Brain microvascular endothelial cell (primary cell): ENCODE data around the gene FILIP1.

Experiments
- DNase-seq: peaks from one replicate; pipeline ENCODE4 v3.0.0-alpha.2; 2020
- H3K27ac ChIP-seq: fragments of 250-450 bp; sonication (Bioruptor Pico); 2 replicates; pipeline ENCODE4 v1.5.1; 2020; ENCODE audit warnings: mild to moderate bottlenecking, moderate library complexity
- H3K27me3 ChIP-seq: fragments of 250-450 bp; sonication (Bioruptor Pico); replicated peaks from 2 replicates; pipeline ENCODE4 v1.5.1; 2020; ENCODE audit warnings: mild to moderate bottlenecking
- H3K36me3 ChIP-seq: fragments of 250-450 bp; sonication (Bioruptor Pico); replicated peaks from 2 replicates; pipeline ENCODE4 v1.5.1; 2020; ENCODE audit warnings: mild to moderate bottlenecking
- H3K4me3 ChIP-seq: 2 replicates; pipeline ENCODE4 v1.5.1; 2011; ENCODE audit warnings: low read depth, mild to moderate bottlenecking, control low read depth, low read length, moderate library complexity
- in situ Hi-C: cut with HindIII; loops from 2 replicates; pipeline ENCODE4 v1.10.0; 2017; ENCODE audit warnings: low sequenced_read_pairs, low pct_ligation_motif_present
- TF ChIP-seq, protein P1 (sequence below): IDR thresholded peaks from 2 replicates; pipeline ENCODE4 v1.5.1; 2011; ENCODE audit warnings: low read depth, mild to moderate bottlenecking, moderate library complexity, low read length, control low read depth, inconsistent platforms; ENCODE audit errors: missing control alignments

FILIP1 gene

GRCh38 chr6:75331151-75331550 lies 162.4 kb downstream of the FILIP1 start:
- in situ Hi-C loops = no loop called here
- DNase-seq = peak; percentile 65
- Histone ChIP-seq H3K27me3 (no peaks in the 10 kb centered on the region), H3K36me3 (no peaks in the 10 kb centered on the region), H3K4me3 (no peak overlapping the region), H3K27ac (peak overlapping the region; percentile 15)
- TF ChIP-seq, protein P1, sequence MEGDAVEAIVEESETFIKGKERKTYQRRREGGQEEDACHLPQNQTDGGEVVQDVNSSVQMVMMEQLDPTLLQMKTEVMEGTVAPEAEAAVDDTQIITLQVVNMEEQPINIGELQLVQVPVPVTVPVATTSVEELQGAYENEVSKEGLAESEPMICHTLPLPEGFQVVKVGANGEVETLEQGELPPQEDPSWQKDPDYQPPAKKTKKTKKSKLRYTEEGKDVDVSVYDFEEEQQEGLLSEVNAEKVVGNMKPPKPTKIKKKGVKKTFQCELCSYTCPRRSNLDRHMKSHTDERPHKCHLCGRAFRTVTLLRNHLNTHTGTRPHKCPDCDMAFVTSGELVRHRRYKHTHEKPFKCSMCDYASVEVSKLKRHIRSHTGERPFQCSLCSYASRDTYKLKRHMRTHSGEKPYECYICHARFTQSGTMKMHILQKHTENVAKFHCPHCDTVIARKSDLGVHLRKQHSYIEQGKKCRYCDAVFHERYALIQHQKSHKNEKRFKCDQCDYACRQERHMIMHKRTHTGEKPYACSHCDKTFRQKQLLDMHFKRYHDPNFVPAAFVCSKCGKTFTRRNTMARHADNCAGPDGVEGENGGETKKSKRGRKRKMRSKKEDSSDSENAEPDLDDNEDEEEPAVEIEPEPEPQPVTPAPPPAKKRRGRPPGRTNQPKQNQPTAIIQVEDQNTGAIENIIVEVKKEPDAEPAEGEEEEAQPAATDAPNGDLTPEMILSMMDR = no peak

GRCh38 chr6:75329703-75330102 lies 163.9 kb downstream of the FILIP1 start:
- TF ChIP-seq, protein P1 = no peak
- in situ Hi-C loops = no loop called here
- no peaks in the 10 kb centered on the region for H3K27me3 ChIP-seq
- no peak for DNase-seq
- no peak overlapping the region for H3K4me3 ChIP-seq
- no peaks in the 10 kb centered on the region for H3K36me3 ChIP-seq
- no peak overlapping the region for H3K27ac ChIP-seq

- Histone ChIP-seq H3K4me3 (no peak overlapping the region), H3K36me3 (no peaks in the 10 kb centered on the region), H3K27me3 (no peaks in the 10 kb centered on the region), H3K27ac (no peak overlapping the region)
- in situ Hi-C loops = no loop called here
- no peak for DNase-seq
- TF ChIP-seq, protein P1 = no peak
Observed at GRCh38 chr6:75327807-75328206, 165.8 kb downstream of the FILIP1 start.

DNA sequence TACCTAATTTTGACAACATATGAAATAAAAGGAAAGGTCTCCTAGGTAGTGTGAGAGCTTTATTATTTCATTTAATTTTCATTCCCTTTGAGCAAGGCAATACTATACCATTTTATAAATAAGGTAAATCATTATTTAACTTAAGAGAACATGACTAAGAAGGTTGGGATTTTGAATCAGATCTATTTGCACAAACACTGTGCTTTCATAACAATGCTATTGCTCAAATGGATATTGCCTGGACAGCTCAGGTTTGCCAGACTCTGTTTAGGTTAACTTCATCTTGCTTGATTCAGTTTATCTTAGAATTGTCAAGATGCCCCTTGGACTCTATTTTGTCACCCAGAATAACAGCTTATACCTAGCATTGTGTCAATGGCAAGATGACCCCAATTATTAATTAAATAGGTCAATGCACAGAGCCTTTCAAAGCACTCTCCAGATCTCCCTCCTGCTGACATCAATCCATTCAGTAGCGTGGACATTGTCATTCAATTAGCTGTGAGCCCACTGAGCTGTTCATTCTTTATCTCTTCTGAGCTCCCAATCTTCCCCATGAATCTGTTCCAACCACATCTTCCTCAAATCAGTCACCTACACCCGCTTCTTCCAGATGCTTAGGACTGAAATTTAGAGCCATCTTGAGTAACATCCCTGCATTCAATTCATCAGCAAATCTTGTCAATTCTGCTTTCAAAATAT lies 166.9 kb downstream of the FILIP1 start:
- Histone ChIP-seq H3K36me3 (no peaks in the 10 kb centered on the region), H3K4me3 (no peak overlapping the region), H3K27ac (no peak overlapping the region), H3K27me3 (no peaks in the 10 kb centered on the region)
- TF ChIP-seq, protein P1 = no peak
- no peak for DNase-seq
- in situ Hi-C loops = no loop called here

GRCh38 chr6:75318900-75319299 lies 174.7 kb downstream of the FILIP1 start:
- Histone ChIP-seq H3K36me3 (no peaks in the 10 kb centered on the region), H3K27me3 (no peaks in the 10 kb centered on the region), H3K27ac (no peak overlapping the region), H3K4me3 (no peak overlapping the region)
- in situ Hi-C loops = no loop called here
- no peak for DNase-seq
- TF ChIP-seq, protein P1 = no peak
